Suprapubic skin (tissue), 4 donors: ENCODE measurements around the gene POLE4. TPM values are rescaled to one million over a fixed set of nuclear protein-coding genes. Genes with fewer than 3 reads are reported as not detected.

ENCODE experiments used
- DNase-seq, 2 donors: peaks; one replicate each; pipeline ENCODE4 v3.0.0-alpha.2; 2019; ENCODE audit warnings: low spot score in 2 of 2
- H3K27ac ChIP-seq: fragments of 200-600 bp; sonication (generic); one replicate; pipeline ENCODE4 v1.5.1; 2019
- H3K27me3 ChIP-seq: fragments of 200-600 bp; sonication (generic); one replicate; pipeline ENCODE4 v1.5.1; 2019
- H3K36me3 ChIP-seq: fragments of 200-600 bp; sonication (generic); one replicate; pipeline ENCODE4 v1.5.1; 2019
- H3K4me1 ChIP-seq: fragments of 200-600 bp; sonication (generic); one replicate; pipeline ENCODE4 v1.5.1; 2019
- H3K4me3 ChIP-seq: fragments of 200-600 bp; sonication (generic); one replicate; pipeline ENCODE4 v1.5.1; 2019; ENCODE audit warnings: mild to moderate bottlenecking
- H3K9me3 ChIP-seq: fragments of 200-600 bp; sonication (generic); one replicate; pipeline ENCODE4 v1.5.1; 2019
- EP300 ChIP-seq: sonication (generic); formaldehyde crosslinking; IDR thresholded peaks from one replicate; pipeline ENCODE4 v1.6.1; 2017; ENCODE audit warnings: antibody characterized with exemption
- POLR2A ChIP-seq, 2 donors: fragments of 450-650 bp; IDR thresholded peaks; one replicate each; pipeline ENCODE4 v1.6.1; 2017; ENCODE audit warnings: antibody characterized with exemption in 2 of 2, mild to moderate bottlenecking in 2 of 2, moderate library complexity in 2 of 2
- POLR2AphosphoS5 ChIP-seq, 3 donors: sonication (generic); formaldehyde crosslinking; IDR thresholded peaks; one replicate each; pipeline ENCODE4 v1.6.1; 2017; ENCODE audit warnings: antibody characterized with exemption in 3 of 3
- whole genome bisulfite sequencing: methylation state at CpG from one replicate; pipeline ENCODE4 v1.1.5; 2018; 5-methylcytosine and 5-hydroxymethylcytosine counted together
- total RNA-seq, 4 donors: library from RNA; depleted of rRNA; stranded (reverse); fragments of >200 nt; gene quantifications; one replicate each; pipeline ENCODE4 v1.1.0, GENCODE V29; 2016
- TF ChIP-seq, protein P1 (sequence below), 2 donors: fragments of 200-600 bp in 1 of 2; fragments of 450-650 bp in 1 of 2; sonication (generic) in 1 of 2; IDR thresholded peaks; one replicate each; pipeline ENCODE4 v1.5.1; 2016 to 2019; ENCODE audit warnings: antibody characterized with exemption in 2 of 2, mild to moderate bottlenecking in 1 of 2, moderate library complexity in 1 of 2

The POLE4 gene
- total RNA-seq, 4 donors from 2014 or later, result 5.7 to 20.0 (median 13.8) TPM

DNA sequence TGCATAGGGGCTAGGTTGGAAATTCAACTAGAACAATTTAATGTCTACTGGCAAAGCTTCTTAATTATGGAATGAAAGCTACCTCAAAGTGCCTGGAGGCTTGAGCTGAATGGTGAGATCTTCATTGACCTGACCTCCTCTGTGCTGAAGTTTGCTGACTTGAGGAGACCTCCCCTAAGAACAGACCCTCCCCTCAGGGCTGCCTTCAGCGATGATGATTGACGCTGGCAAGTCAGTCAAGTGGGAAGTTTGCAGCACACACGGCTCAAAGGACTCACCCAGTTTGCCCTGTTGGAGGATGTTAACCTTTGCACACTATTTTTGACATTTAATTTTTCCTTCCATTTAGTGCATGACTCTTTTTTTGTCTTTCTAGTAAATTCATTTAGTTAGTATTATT lies 17.2 kb upstream of the POLE4 start:
- Histone ChIP-seq H3K36me3 (no peaks in the 10 kb centered on the region), H3K4me1 (no peaks in the 10 kb centered on the region), H3K4me3 (no peak overlapping the region), H3K27me3 (no peaks in the 10 kb centered on the region), H3K27ac (no peak overlapping the region), H3K9me3 (no peaks in the 10 kb centered on the region)
- 84% methylated on average over 3 of the region's 3 CpGs for WGBS
- no peak for DNase-seq
- no peak for TF ChIP-seq POLR2AphosphoS5 (IDR thresholded peaks at IDR 0.05)
- TF ChIP-seq POLR2A (IDR thresholded peaks at IDR 0.05), result no peak
- no peak for TF ChIP-seq EP300
- TF ChIP-seq, protein P1, sequence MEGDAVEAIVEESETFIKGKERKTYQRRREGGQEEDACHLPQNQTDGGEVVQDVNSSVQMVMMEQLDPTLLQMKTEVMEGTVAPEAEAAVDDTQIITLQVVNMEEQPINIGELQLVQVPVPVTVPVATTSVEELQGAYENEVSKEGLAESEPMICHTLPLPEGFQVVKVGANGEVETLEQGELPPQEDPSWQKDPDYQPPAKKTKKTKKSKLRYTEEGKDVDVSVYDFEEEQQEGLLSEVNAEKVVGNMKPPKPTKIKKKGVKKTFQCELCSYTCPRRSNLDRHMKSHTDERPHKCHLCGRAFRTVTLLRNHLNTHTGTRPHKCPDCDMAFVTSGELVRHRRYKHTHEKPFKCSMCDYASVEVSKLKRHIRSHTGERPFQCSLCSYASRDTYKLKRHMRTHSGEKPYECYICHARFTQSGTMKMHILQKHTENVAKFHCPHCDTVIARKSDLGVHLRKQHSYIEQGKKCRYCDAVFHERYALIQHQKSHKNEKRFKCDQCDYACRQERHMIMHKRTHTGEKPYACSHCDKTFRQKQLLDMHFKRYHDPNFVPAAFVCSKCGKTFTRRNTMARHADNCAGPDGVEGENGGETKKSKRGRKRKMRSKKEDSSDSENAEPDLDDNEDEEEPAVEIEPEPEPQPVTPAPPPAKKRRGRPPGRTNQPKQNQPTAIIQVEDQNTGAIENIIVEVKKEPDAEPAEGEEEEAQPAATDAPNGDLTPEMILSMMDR (IDR thresholded peaks at IDR 0.05), result no peak

DNA sequence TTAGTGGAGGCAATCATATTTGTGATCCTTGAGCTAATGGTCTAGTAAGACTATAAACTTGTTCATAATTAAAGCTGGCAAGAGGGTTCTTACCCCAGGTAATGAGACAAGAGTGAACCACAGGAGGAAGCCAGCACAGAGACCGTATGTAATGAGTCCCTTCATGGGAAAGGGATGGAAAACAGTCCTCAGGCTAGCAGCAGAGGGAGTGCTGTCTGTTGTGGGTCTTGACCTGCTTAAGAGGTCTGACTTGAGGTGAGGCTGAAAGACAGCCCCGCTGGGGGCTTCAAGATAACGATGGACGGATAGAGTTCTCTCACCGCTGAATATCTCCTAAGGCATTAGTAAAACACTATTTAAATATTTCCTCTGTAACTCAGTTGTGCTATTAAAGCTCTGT lies 16.2 kb upstream of the POLE4 start:
- no peaks in the 10 kb centered on the region for H3K36me3 ChIP-seq
- WGBS, result 83% methylated on average over 5 of the region's 5 CpGs

DNA sequence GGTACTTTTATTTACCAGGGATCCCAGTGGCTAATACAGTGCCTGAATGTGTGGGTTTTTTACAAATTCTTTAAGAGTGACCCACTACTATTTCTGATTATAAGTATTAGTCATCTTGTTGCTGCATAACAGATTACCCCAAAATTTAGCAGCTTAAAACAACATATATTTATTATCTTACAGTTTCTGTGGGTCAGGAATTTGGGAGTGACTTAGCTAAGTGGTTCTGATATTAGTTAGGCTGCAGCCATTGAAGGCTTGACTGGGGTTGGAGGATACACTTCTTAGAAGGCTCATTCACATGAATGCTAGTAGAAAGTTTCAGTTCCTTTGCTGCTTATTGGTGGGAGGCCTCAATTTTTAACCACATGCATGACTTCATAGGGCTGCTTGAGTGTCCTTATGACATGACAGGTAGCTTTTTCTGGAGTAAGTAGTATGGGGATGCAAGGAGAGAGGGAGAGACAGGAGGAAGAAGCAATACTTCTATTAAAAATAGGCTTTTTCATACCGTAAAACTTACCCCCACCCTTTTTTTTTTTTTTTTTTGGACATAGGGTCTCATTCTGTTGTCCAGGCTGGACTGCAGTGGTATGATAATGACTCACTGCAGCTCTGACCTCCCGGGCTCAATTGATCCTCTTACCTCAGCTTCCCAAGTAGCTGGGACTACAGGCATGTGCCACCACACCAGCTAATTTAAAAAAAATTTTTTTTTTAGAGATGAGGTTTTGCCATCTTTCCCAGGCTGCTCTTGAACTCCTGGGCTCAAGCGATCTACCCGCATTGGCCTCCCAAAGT lies 13.3 kb upstream of the POLE4 start:
- 89% methylated on average over 4 of the region's 4 CpGs for WGBS
- no peak overlapping the region for H3K4me3 ChIP-seq
- H3K4me1 ChIP-seq, result no peaks in the 10 kb centered on the region
- no peak overlapping the region for H3K27ac ChIP-seq
- TF ChIP-seq, protein P1 (IDR thresholded peaks at IDR 0.05), result no peak
- TF ChIP-seq POLR2AphosphoS5 (IDR thresholded peaks at IDR 0.05), result no peak
- no peak for TF ChIP-seq POLR2A (IDR thresholded peaks at IDR 0.05)
- no peak for TF ChIP-seq EP300
- DNase-seq, result no peak
- H3K9me3 ChIP-seq, result no peaks in the 10 kb centered on the region
- H3K36me3 ChIP-seq, result no peaks in the 10 kb centered on the region
- no peaks in the 10 kb centered on the region for H3K27me3 ChIP-seq

More for the DNA sequence above, 16.2 kb upstream of the POLE4 start:
- Histone ChIP-seq H3K4me1 (no peaks in the 10 kb centered on the region), H3K27me3 (no peaks in the 10 kb centered on the region), H3K9me3 (no peaks in the 10 kb centered on the region), H3K4me3 (no peak overlapping the region), H3K27ac (no peak overlapping the region)
- no peak for TF ChIP-seq POLR2A (IDR thresholded peaks at IDR 0.05)
- no peak for TF ChIP-seq POLR2AphosphoS5 (IDR thresholded peaks at IDR 0.05)
- no peak for TF ChIP-seq EP300
- TF ChIP-seq, protein P1 (IDR thresholded peaks at IDR 0.05), result no peak
- no peak for DNase-seq

DNA sequence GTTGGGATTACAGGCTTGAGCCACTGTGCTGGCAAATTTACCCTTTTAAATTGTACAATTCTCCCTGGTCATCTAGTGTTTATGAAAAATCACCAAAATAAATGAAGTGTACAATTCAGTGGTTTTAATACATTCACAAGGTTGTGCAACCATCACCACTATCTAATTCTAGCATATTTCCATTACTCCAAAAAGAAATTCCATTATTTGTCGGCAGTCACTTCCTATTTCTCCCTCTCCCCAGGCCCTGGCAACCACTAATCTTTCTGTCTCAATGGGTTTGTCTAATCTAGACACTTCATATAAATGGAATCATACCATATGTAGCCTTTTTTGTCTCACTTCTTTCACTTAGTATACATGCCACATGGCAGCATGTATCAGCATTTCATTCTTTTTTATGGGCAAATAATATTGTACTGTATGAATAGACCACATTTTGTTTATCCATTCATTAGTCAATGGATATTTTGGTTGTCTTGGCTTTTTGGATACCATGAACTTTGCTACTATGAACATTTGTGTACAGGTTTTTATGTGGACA lies 12.6 kb upstream of the POLE4 start:
- Histone ChIP-seq H3K27ac (no peak overlapping the region), H3K36me3 (no peaks in the 10 kb centered on the region), H3K4me1 (no peaks in the 10 kb centered on the region), H3K27me3 (no peaks in the 10 kb centered on the region), H3K9me3 (no peaks in the 10 kb centered on the region), H3K4me3 (no peak overlapping the region)
- 74% methylated on average over 1 of the region's 1 CpG for WGBS
- TF ChIP-seq, protein P1 (IDR thresholded peaks at IDR 0.05), result no peak
- no peak for TF ChIP-seq POLR2AphosphoS5 (IDR thresholded peaks at IDR 0.05)
- DNase-seq, result no peak

DNA sequence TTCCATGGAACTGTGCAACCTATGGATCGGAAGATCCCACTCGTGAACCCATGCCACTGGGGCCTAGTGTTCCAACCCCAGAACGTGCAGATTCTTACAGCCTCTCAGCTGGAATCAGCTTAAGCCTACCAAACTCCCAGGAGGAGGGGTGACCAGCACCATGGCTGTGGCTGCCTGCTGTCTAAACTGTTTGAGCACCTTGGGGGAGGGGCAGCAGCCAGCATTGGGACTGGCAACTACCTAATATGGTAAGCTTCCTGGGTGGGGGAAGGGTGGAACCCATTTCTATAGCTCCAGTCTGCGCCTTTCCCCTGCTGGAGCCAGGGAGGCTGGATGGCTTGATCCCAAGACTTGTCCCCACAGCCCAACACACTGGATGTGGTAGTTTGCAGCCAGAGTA lies 10.7 kb upstream of the POLE4 start:
- TF ChIP-seq, protein P1 (IDR thresholded peaks at IDR 0.05), result no peak
- no peak for TF ChIP-seq EP300
- TF ChIP-seq POLR2A (IDR thresholded peaks at IDR 0.05), result no peak
- TF ChIP-seq POLR2AphosphoS5 (IDR thresholded peaks at IDR 0.05), result no peak
- Histone ChIP-seq H3K9me3 (no peaks in the 10 kb centered on the region), H3K36me3 (no peaks in the 10 kb centered on the region), H3K4me3 (no peak overlapping the region), H3K4me1 (no peaks in the 10 kb centered on the region), H3K27me3 (no peaks in the 10 kb centered on the region), H3K27ac (no peak overlapping the region)
- no peak for DNase-seq
- 71% methylated on average over 3 of the region's 4 CpGs for WGBS
